ENCODE measurements around the gene PRRC2A. TPM values are rescaled to one million over a fixed set of nuclear protein-coding genes. Genes with fewer than 3 reads are reported as not detected.

Gene PRRC2A
- total RNA-seq, 1 experiment from 2014 or later = 509 TPM

DNA sequence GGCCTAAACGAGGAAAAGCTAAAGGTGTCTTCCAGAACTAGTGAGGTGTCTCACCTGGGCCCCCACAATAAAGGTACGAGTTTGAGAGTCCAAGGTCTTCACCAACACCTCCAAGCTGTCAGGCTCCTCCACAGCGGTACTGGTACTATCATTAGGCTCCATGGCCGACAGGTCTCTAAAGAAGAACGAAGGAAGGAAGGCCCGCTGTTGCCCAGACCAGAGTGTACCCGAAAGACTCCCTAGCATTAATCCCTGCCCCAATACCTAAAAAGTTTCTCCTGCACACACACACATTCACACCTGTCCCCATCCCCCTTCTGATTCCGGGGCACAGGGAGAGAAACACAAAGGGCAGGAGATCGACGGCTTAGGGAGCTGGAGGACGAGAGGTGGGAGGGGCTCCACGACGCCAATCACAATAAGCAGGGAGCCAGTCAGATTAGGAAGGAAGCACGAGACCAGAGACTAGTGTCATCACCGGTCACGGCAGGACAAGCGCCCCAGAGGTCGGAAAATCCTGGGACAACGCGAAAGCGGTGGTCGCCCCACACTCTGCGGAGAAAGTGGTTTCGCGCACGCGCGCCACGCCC lies 31.2 kb downstream of the PRRC2A start:
- Mint-ChIP-seq H3K36me3 (ENCODE audit: insufficient read depth, unreplicated experiment) (peaks cover 84% of the 10 kb centered on the region), H3K27ac (ENCODE audit: unreplicated experiment) (peak overlapping the region; percentile 92), H3K9me3 (ENCODE audit: low read depth, unreplicated experiment) (no peaks in the 10 kb centered on the region), H3K4me3 (ENCODE audit: low read depth, unreplicated experiment) (peak overlapping the region; percentile 95), H3K27me3 (ENCODE audit: unreplicated experiment) (no peaks in the 10 kb centered on the region), H3K4me1 (ENCODE audit: low read depth, unreplicated experiment) (peaks cover 41% of the 10 kb centered on the region)
- BruUV-seq (replicated peaks) = no TSS peak
- CTCF ChIA-PET = interaction anchor here (0.6 to 2.9 kb wide), 14 partner anchors 9 to 246 kb away, joined by 3 to 23 read pairs (median 3); partner anchors contain the start of genes ATP6V1G2, C6orf47, CSNK2B and EHMT2
- DNase-seq = peak; percentile 78
- intact Hi-C loops (cut with micrococcal nuclease; ENCODE audit: unreplicated experiment) = loop anchor here (1.0 kb wide), 1 partner anchor 9 kb away; the partner anchor contains the start of gene C6orf47
- TF ChIP-seq CTCF (IDR thresholded peaks at IDR 0.05; ENCODE audit: unreplicated experiment) = no peak

DNA sequence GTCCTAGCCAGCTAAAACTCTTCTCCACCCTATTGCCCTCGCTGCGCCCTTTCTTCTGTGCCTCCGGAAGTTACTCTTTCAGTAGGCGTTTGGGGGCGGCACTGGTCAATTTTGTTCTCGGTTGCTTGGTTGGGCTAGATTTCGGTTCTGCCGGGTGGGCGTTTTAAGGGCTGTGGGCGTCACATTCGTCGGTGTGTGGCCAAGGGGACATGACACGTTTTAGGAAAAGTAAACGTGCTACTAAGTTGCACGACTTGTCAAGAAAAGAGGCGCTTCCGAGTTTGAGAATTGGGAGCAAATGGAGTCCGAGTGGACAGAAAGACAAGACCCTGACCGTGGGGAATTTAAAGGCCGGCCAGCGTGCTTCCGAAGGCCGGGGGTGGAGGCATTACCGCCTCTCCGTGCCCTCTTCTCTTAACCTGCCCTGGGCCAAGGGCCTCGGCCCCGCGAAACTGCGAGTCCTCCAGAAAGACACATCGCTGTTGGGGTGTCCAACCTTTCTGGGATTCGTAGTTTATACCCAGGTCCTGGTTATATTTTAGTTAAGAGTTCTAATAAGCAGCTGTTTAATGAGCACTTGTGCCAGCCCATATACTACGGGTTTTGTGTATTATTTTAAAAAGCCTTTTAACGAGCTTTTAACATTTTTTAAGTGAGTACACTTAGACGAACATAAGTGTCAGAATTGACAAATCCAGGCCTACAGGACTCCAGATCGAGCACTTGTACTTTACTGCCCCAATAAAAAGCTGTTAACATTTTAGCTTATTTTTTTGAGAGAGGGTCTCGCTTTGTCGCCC lies 32.6 kb downstream of the PRRC2A start:
- BruUV-seq (replicated peaks) = TSS peak; percentile 91
- intact Hi-C loops (cut with micrococcal nuclease; ENCODE audit: unreplicated experiment) = loop anchor here (1.0 kb wide), 1 partner anchor 7 kb away; the partner anchor contains the start of gene C6orf47

DNA sequence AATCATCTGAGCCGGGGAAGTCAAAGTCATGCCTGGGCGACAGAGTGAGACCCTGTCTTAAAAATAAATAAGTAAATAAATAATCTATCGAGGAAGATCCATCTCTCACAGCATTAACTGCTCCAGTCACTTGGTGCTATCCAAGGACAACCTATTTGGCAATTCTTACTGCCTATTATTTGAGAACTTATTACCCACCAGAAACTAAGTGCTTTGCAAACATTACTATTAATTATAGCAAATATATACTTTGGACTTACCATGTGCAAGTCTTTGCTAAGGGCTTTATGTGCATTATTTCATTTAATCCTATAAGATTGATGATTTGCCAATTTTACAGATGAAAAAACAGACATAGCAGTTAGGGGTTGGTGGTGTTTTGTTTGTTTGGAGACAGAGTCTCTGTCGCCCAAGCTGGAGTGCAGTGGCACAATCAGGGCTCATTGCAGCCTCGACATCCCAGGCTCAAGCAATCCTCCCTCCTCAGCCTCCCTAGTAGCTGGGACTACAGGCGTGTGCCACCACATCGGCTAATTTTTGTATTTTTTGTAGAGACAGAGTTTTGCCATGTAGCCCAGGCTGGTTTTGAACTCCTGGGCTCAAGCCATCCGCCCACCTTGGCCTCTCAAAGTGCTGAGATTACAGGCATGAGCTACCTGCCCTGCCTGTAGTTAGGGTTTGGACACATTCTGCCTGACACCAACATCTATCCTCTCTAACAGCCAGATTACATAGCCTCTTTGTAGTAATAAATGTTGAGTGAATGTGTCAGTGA lies 34.2 kb downstream of the PRRC2A start:
- CTCF ChIA-PET = interaction anchor here (0.7 to 1.2 kb wide), 4 partner anchors 21 to 122 kb away, joined by 3 to 6 read pairs (median 5); partner anchors contain the start of gene PRRC2A
- no peak overlapping the region for H3K4me3 Mint-ChIP-seq (ENCODE audit: low read depth, unreplicated experiment)
- intact Hi-C loops (cut with micrococcal nuclease; ENCODE audit: unreplicated experiment) = no loop called here
- no TSS peak for BruUV-seq (replicated peaks)
- H3K9me3 Mint-ChIP-seq (ENCODE audit: low read depth, unreplicated experiment) = no peaks in the 10 kb centered on the region
- peaks cover 59% of the 10 kb centered on the region for H3K4me1 Mint-ChIP-seq (ENCODE audit: low read depth, unreplicated experiment)
- H3K27me3 Mint-ChIP-seq (ENCODE audit: unreplicated experiment) = no peaks in the 10 kb centered on the region
- DNase-seq = no peak
- H3K36me3 Mint-ChIP-seq (ENCODE audit: insufficient read depth, unreplicated experiment) = peaks cover 80% of the 10 kb centered on the region
- no peak overlapping the region for H3K27ac Mint-ChIP-seq (ENCODE audit: unreplicated experiment)
- no peak for TF ChIP-seq CTCF (IDR thresholded peaks at IDR 0.05; ENCODE audit: unreplicated experiment)

More for the DNA sequence above, 32.6 kb downstream of the PRRC2A start:
- no peaks in the 10 kb centered on the region for H3K27me3 Mint-ChIP-seq (ENCODE audit: unreplicated experiment)
- DNase-seq = no peak
- no peaks in the 10 kb centered on the region for H3K9me3 Mint-ChIP-seq (ENCODE audit: low read depth, unreplicated experiment)
- H3K27ac Mint-ChIP-seq (ENCODE audit: unreplicated experiment) = peak overlapping the region; percentile 92
- H3K4me1 Mint-ChIP-seq (ENCODE audit: low read depth, unreplicated experiment) = peaks cover 50% of the 10 kb centered on the region
- TF ChIP-seq CTCF (IDR thresholded peaks at IDR 0.05; ENCODE audit: unreplicated experiment) = no peak
- peaks cover 80% of the 10 kb centered on the region for H3K36me3 Mint-ChIP-seq (ENCODE audit: insufficient read depth, unreplicated experiment)
- CTCF ChIA-PET = interaction anchor here (0.5 to 2.9 kb wide), 11 partner anchors 12 to 478 kb away, joined by 3 to 23 read pairs (median 5); partner anchors contain the start of genes CSNK2B and GPANK1
- peak overlapping the region; percentile 95 for H3K4me3 Mint-ChIP-seq (ENCODE audit: low read depth, unreplicated experiment)

All from Calu3 (cell line).